Osteoblast (primary cell): ENCODE data around the gene FERMT2. TPM values are rescaled to one million over a fixed set of nuclear protein-coding genes. Genes with fewer than 3 reads are reported as not detected.

Experiments used
- DNase-seq: peaks from one replicate; pipeline ENCODE4 v3.0.0; 2011; ENCODE audit warnings: low spot score, mixed read lengths; ENCODE audit not compliant: insufficient read length; ENCODE audit errors: missing footprints
- H2AFZ ChIP-seq: 2 replicates; pipeline ENCODE4 v1.6.0; 2011; ENCODE audit warnings: mild to moderate bottlenecking, low read length
- H3K27ac ChIP-seq: 2 replicates; pipeline ENCODE4 v1.5.1; 2011; ENCODE audit warnings: mild to moderate bottlenecking, low read depth, low read length, moderate library complexity
- H3K27me3 ChIP-seq: 2 replicates; pipeline ENCODE4 v1.6.0; 2012; ENCODE audit warnings: mild to moderate bottlenecking, control low read depth, inconsistent platforms, low read length, moderate library complexity; ENCODE audit not compliant: insufficient read depth
- H3K36me3 ChIP-seq: 2 replicates; pipeline ENCODE4 v1.5.1; 2011; ENCODE audit warnings: mild to moderate bottlenecking, low read length, control low read depth, moderate library complexity; ENCODE audit not compliant: insufficient read depth
- H3K4me1 ChIP-seq: 2 replicates; pipeline ENCODE4 v1.5.1; 2011; ENCODE audit warnings: mild to moderate bottlenecking, low read length, control low read depth, moderate library complexity; ENCODE audit not compliant: insufficient read depth
- H3K4me2 ChIP-seq: 2 replicates; pipeline ENCODE4 v1.6.0; 2011; ENCODE audit warnings: mild to moderate bottlenecking, low read length; ENCODE audit not compliant: insufficient read depth
- H3K4me3 ChIP-seq: fragments of 200-600 bp; sonication (generic); 3 replicates; pipeline ENCODE4 v1.5.1; 2012; ENCODE audit warnings: mild to moderate bottlenecking, low read length, inconsistent platforms; ENCODE audit not compliant: insufficient read depth
- H3K79me2 ChIP-seq: 2 replicates; pipeline ENCODE4 v1.6.0; 2012; ENCODE audit warnings: mild to moderate bottlenecking, low read length, control low read depth, inconsistent platforms; ENCODE audit not compliant: insufficient read depth
- H3K9me3 ChIP-seq: 2 replicates; pipeline ENCODE4 v1.5.1; 2011; ENCODE audit warnings: low read depth, low read length, control low read depth
- H4K20me1 ChIP-seq: 2 replicates; pipeline ENCODE4 v1.6.0; 2012; ENCODE audit warnings: mild to moderate bottlenecking, low read length, control low read depth; ENCODE audit not compliant: insufficient read depth
- CTCF ChIP-seq: IDR thresholded peaks from 2 replicates; pipeline ENCODE4 v1.5.1; 2011; ENCODE audit warnings: mild to moderate bottlenecking, low read depth, low read length, moderate library complexity; ENCODE audit errors: extremely low read depth
- total RNA-seq: library from RNA; depleted of rRNA; stranded (reverse); fragments of >200 nt; gene quantifications from 2 replicates; pipeline ENCODE4 v1.2.3, GENCODE V29; 2012

The FERMT2 gene
- 220 and 280 TPM in 2 replicates for total RNA-seq

DNA sequence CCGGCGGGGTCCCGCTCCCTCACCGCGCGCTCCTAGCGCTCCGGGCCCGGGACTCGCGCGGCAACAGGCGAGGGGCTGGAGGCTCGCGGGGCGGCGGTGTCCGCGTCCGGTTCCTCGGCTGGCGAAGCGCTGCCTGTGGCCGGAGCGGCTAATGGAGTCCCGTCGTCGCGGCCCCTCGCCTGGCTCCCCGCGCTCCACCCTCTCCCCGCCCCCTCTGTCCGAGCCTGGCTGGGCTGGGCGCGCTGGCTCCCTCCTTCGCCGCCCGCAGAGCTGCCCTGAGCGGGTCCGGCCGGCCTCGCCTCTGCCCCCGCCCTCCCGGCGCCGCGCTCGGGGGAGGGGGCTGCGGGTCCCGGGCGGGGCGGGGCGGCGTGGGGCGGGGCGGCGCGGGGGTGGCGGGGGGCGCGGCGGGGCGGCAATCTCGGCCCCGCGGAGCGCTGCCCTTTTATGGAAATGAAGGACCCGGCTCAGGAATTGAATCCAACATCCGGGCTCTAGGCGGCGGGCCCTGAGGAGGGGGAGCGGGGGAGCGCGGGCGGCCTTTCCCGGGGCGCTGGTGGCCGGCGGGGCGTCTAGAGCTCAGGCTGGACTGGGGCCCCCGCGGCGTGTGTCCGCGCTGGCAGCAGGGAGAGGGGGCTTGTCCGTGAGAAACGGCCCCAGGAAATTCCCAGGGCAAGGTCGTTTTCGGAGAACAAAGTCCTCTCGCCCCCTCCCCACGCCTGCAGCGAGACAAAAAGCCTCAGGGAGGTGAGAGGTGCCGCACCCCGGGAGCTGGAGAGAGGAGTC, at the start of gene FERMT2:
FERMT2 (minus strand) TSS at position 153 of the 783 bp plus-strand sequence. CDS start 482 bp downstream, outside the sequence.
- peaks cover 26% of the 10 kb centered on the region for H3K4me1 ChIP-seq

GRCh38 chr14:52998376-52999015, 47.6 kb upstream of the FERMT2 start:
- Histone ChIP-seq H3K27ac (peak overlapping the region; percentile 29), H3K4me2 (peak overlapping the region; percentile 56), H2AFZ (no peak overlapping the region), H3K27me3 (no peaks in the 10 kb centered on the region), H3K36me3 (no peaks in the 10 kb centered on the region), H3K79me2 (no peaks in the 10 kb centered on the region), H3K9me3 (no peaks in the 10 kb centered on the region), H3K4me1 (peaks cover 10% of the 10 kb centered on the region), H3K4me3 (no peak overlapping the region), H4K20me1 (no peaks in the 10 kb centered on the region)
- DNase-seq = peak; percentile 75
- TF ChIP-seq CTCF = no peak

More for the DNA sequence above, at the start of gene FERMT2:
- peak within 1 kb of the TSS; percentile 83 for H3K4me2 ChIP-seq
- peak; percentile 98 for DNase-seq
- H3K27ac ChIP-seq = peak within 1 kb of the TSS; percentile 82
- no peaks in the 10 kb centered on the region for H3K27me3 ChIP-seq
- peak within 1 kb of the TSS; percentile 79 for H3K4me3 ChIP-seq
- TF ChIP-seq CTCF = no peak
- H3K36me3 ChIP-seq = peaks cover 17% of the 10 kb centered on the region
- peaks cover 51% of the 10 kb centered on the region for H3K79me2 ChIP-seq
- peaks cover 41% of the 10 kb centered on the region for H4K20me1 ChIP-seq
- H3K9me3 ChIP-seq = no peaks in the 10 kb centered on the region
- peak within 1 kb of the TSS; percentile 78 for H2AFZ ChIP-seq

DNA sequence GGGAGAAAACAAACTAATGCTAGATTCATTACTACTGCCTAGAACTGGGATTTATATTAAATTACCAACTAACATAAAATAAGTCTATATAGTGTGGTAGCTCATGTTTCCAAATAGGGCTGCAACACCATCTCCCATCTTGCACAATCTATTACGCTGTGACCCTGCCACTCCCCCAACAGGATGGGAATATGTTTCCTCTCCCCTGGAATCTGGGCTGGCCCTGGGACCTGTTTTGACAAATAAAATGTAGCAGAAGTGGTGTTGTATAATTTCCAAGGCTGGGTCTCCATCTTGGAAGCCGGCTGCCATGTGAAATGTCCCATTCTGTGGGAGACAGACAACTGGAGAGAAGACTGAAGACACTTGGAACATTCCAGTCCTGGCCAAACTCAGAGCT, 45.6 kb upstream of the FERMT2 start:
- H3K4me2 ChIP-seq = no peak overlapping the region
- H3K79me2 ChIP-seq = no peaks in the 10 kb centered on the region
- peaks cover 10% of the 10 kb centered on the region for H3K4me1 ChIP-seq
- no peaks in the 10 kb centered on the region for H3K27me3 ChIP-seq
- H3K4me3 ChIP-seq = no peak overlapping the region
- no peaks in the 10 kb centered on the region for H4K20me1 ChIP-seq
- no peaks in the 10 kb centered on the region for H3K9me3 ChIP-seq
- no peaks in the 10 kb centered on the region for H3K36me3 ChIP-seq
- no peak overlapping the region for H2AFZ ChIP-seq
- no peak overlapping the region for H3K27ac ChIP-seq
- no peak for DNase-seq
- no peak for TF ChIP-seq CTCF

DNA sequence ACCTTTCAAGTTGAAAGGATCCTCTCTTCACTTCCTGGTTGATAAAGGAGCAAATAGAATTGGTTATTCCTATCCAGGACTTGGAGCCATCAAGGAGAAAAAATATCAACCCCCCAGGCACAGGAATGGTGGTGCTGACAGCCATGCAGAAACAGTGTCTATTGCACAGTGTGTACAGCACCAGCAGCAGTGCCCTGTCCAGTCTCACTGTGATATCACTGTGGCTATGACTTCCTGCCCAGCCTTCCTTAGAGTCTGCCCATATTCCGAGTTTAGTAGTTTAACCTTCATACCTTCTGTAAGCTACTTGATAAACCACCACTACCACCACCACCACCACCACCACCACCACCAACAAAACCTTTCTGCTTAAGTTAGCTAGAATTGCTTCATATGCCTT, 45.1 kb upstream of the FERMT2 start:
- no peaks in the 10 kb centered on the region for H3K9me3 ChIP-seq
- no peaks in the 10 kb centered on the region for H3K79me2 ChIP-seq
- peak; percentile 3 for DNase-seq
- H3K4me2 ChIP-seq = no peak overlapping the region
- no peaks in the 10 kb centered on the region for H3K27me3 ChIP-seq
- H3K36me3 ChIP-seq = no peaks in the 10 kb centered on the region
- H3K4me1 ChIP-seq = peaks cover 10% of the 10 kb centered on the region
- no peak overlapping the region for H3K4me3 ChIP-seq
- H4K20me1 ChIP-seq = no peaks in the 10 kb centered on the region
- TF ChIP-seq CTCF = no peak
- H3K27ac ChIP-seq = no peak overlapping the region
- no peak overlapping the region for H2AFZ ChIP-seq
